HEK293 (cell line): ENCODE measurements around the gene GCC2.
A peak's percentile ranks its signal among the peaks of the same experiment; 100 is the strongest.

Source experiments
- CTCF ChIA-PET: fragments of 350-600 bp; formaldehyde crosslinking; extraction: SDS; loops from one replicate; lab custom pipeline; 2021; ENCODE audit warnings: antibody characterized with exemption; lab: Yijun Ruan, JAX
- POLR2A ChIA-PET: fragments of 300-600 bp; formaldehyde crosslinking; extraction: SDS; loops from one replicate; lab custom pipeline; 2020; ENCODE audit warnings: antibody characterized with exemption, inconsistent platforms; lab: Yijun Ruan, JAX
- H3K27ac ChIP-seq: fragments of 200-500 bp; sonication (Bioruptor generic); 2 replicates; pipeline ENCODE4 v1.5.1; 2014; ENCODE audit warnings: low read depth, low read length, control low read depth, inconsistent platforms; ENCODE audit errors: extremely low read depth
- H3K36me3 ChIP-seq, 2 experiments: fragments of 200-500 bp in 1 of 2; sonication (Bioruptor generic) in 1 of 2; 1 replicate in 1 of 2; 2 replicates in 1 of 2; pipeline ENCODE4 v1.5.1; 2014 to 2017; ENCODE audit warnings: inconsistent platforms in 2 of 2, low read length in 2 of 2; ENCODE audit not compliant: control insufficient read depth in 2 of 2, insufficient read depth in 1 of 2
- H3K4me1 ChIP-seq: fragments of 200-500 bp; sonication (Bioruptor generic); 2 replicates; pipeline ENCODE4 v1.5.1; 2014; ENCODE audit warnings: mild to moderate bottlenecking, low read length, inconsistent platforms; ENCODE audit not compliant: control insufficient read depth, insufficient read depth
- H3K4me3 ChIP-seq: 2 replicates; pipeline ENCODE4 v1.5.1; 2011; ENCODE audit warnings: low read depth, mild to moderate bottlenecking, control low read depth, low read length, moderate library complexity
- H3K9me3 ChIP-seq: fragments of 200-500 bp; sonication (Bioruptor generic); 2 replicates; pipeline ENCODE4 v1.5.1; 2014; ENCODE audit warnings: low read depth, low read length, inconsistent platforms; ENCODE audit not compliant: control insufficient read depth, insufficient read depth
- BCL11A ChIP-seq: fragments of 450-650 bp; formaldehyde crosslinking; IDR thresholded peaks from 2 replicates; pipeline ENCODE4 v1.5.1; 2016; ENCODE audit warnings: low read depth, missing biosample characterization, missing genetic modification characterization
- GLI4 ChIP-seq: fragments of 450-650 bp; formaldehyde crosslinking; IDR thresholded peaks from 2 replicates; pipeline ENCODE4 v1.5.1; 2016; ENCODE audit warnings: missing biosample characterization, missing genetic modification characterization
- KLF16 ChIP-seq: fragments of 450-650 bp; formaldehyde crosslinking; IDR thresholded peaks from 2 replicates; pipeline ENCODE4 v1.5.1; 2017; ENCODE audit warnings: missing biosample characterization, missing genetic modification characterization
- KLF7 ChIP-seq: fragments of 450-650 bp; formaldehyde crosslinking; IDR thresholded peaks from 2 replicates; pipeline ENCODE4 v1.5.1; 2016; ENCODE audit warnings: missing biosample characterization, missing genetic modification characterization, borderline replicate concordance
- OVOL3 ChIP-seq: fragments of 450-650 bp; formaldehyde crosslinking; IDR thresholded peaks from 2 replicates; pipeline ENCODE4 v1.5.1; 2016; ENCODE audit warnings: missing biosample characterization, missing genetic modification characterization
- SP3 ChIP-seq: fragments of 450-650 bp; formaldehyde crosslinking; IDR thresholded peaks from 2 replicates; pipeline ENCODE4 v1.5.1; 2016; ENCODE audit warnings: missing biosample characterization, missing genetic modification characterization
- ZBTB17 ChIP-seq: fragments of 450-650 bp; formaldehyde crosslinking; IDR thresholded peaks from 2 replicates; pipeline ENCODE4 v1.5.1; 2016; ENCODE audit warnings: missing biosample characterization, missing genetic modification characterization
- ZEB2 ChIP-seq: fragments of 450-650 bp; formaldehyde crosslinking; IDR thresholded peaks from 2 replicates; pipeline ENCODE4 v1.5.1; 2016; ENCODE audit warnings: missing biosample characterization, missing genetic modification characterization
- ZFP41 ChIP-seq: fragments of 450-650 bp; formaldehyde crosslinking; IDR thresholded peaks from 2 replicates; pipeline ENCODE4 v1.5.1; 2016; ENCODE audit warnings: missing biosample characterization, missing genetic modification characterization, borderline replicate concordance
- ZNF132 ChIP-seq: fragments of 450-650 bp; formaldehyde crosslinking; IDR thresholded peaks from 2 replicates; pipeline ENCODE4 v1.5.1; 2017; ENCODE audit warnings: missing biosample characterization, missing genetic modification characterization, borderline replicate concordance
- ZNF157 ChIP-seq: fragments of 450-650 bp; formaldehyde crosslinking; IDR thresholded peaks from 2 replicates; pipeline ENCODE4 v1.5.1; 2016; ENCODE audit warnings: missing biosample characterization, missing genetic modification characterization
- ZNF223 ChIP-seq: fragments of 450-650 bp; formaldehyde crosslinking; IDR thresholded peaks from 2 replicates; pipeline ENCODE4 v1.5.1; 2016; ENCODE audit warnings: missing biosample characterization, missing genetic modification characterization
- ZNF24 ChIP-seq: fragments of 450-650 bp; formaldehyde crosslinking; IDR thresholded peaks from 2 replicates; pipeline ENCODE4 v1.5.1; 2016; ENCODE audit warnings: missing biosample characterization, missing genetic modification characterization
- ZNF350 ChIP-seq: fragments of 450-650 bp; formaldehyde crosslinking; IDR thresholded peaks from 2 replicates; pipeline ENCODE4 v1.5.0; 2017; ENCODE audit warnings: missing biosample characterization, mild to moderate bottlenecking, missing genetic modification characterization
- ZNF404 ChIP-seq: fragments of 450-650 bp; formaldehyde crosslinking; IDR thresholded peaks from 2 replicates; pipeline ENCODE4 v1.5.1; 2017; ENCODE audit warnings: missing biosample characterization, missing genetic modification characterization
- ZNF501 ChIP-seq: fragments of 450-650 bp; formaldehyde crosslinking; IDR thresholded peaks from 2 replicates; pipeline ENCODE4 v1.5.1; 2016; ENCODE audit warnings: missing biosample characterization, missing genetic modification characterization
- ZNF621 ChIP-seq: fragments of 450-650 bp; formaldehyde crosslinking; IDR thresholded peaks from 2 replicates; pipeline ENCODE4 v1.5.1; 2017; ENCODE audit warnings: missing biosample characterization, missing genetic modification characterization
- ZNF654 ChIP-seq: fragments of 450-650 bp; formaldehyde crosslinking; IDR thresholded peaks from 2 replicates; pipeline ENCODE4 v1.5.1; 2016; ENCODE audit warnings: low read depth, missing biosample characterization, missing genetic modification characterization
- ZNF677 ChIP-seq: fragments of 450-650 bp; IDR thresholded peaks from 2 replicates; pipeline ENCODE4 v1.5.0; 2018; ENCODE audit warnings: missing biosample characterization, mild to moderate bottlenecking, missing genetic modification characterization, moderate library complexity
- ZNF776 ChIP-seq: fragments of 450-650 bp; formaldehyde crosslinking; IDR thresholded peaks from 2 replicates; pipeline ENCODE4 v1.5.0; 2017; ENCODE audit warnings: missing biosample characterization, missing genetic modification characterization, borderline replicate concordance
- ZSCAN23 ChIP-seq: fragments of 450-650 bp; formaldehyde crosslinking; IDR thresholded peaks from 2 replicates; pipeline ENCODE4 v1.5.1; 2016; ENCODE audit warnings: missing biosample characterization, missing genetic modification characterization
- ZSCAN30 ChIP-seq: fragments of 450-650 bp; IDR thresholded peaks from 2 replicates; pipeline ENCODE4 v1.5.1; 2018; ENCODE audit warnings: missing biosample characterization, mild to moderate bottlenecking, missing genetic modification characterization, moderate library complexity
- TF ChIP-seq, protein P1 (sequence below): sonication (generic); formaldehyde crosslinking; IDR thresholded peaks from 2 replicates; pipeline ENCODE4 v1.8.1; 2022; ENCODE audit warnings: mild to moderate bottlenecking, moderate library complexity, missing genetic modification reagents
- TF ChIP-seq, protein P2 (sequence below): fragments of 450-650 bp; formaldehyde crosslinking; IDR thresholded peaks from 2 replicates; pipeline ENCODE4 v1.5.1; 2016; ENCODE audit warnings: missing biosample characterization, missing genetic modification characterization
- TF ChIP-seq, protein P3 (sequence below): fragments of 450-650 bp; formaldehyde crosslinking; IDR thresholded peaks from 2 replicates; pipeline ENCODE4 v1.5.1; 2016; ENCODE audit warnings: missing biosample characterization, missing genetic modification characterization
- TF ChIP-seq, protein P4 (sequence below): fragments of 450-650 bp; IDR thresholded peaks from 2 replicates; pipeline ENCODE4 v1.5.1; 2018; ENCODE audit warnings: missing biosample characterization, missing genetic modification characterization

Gene GCC2, protein sequence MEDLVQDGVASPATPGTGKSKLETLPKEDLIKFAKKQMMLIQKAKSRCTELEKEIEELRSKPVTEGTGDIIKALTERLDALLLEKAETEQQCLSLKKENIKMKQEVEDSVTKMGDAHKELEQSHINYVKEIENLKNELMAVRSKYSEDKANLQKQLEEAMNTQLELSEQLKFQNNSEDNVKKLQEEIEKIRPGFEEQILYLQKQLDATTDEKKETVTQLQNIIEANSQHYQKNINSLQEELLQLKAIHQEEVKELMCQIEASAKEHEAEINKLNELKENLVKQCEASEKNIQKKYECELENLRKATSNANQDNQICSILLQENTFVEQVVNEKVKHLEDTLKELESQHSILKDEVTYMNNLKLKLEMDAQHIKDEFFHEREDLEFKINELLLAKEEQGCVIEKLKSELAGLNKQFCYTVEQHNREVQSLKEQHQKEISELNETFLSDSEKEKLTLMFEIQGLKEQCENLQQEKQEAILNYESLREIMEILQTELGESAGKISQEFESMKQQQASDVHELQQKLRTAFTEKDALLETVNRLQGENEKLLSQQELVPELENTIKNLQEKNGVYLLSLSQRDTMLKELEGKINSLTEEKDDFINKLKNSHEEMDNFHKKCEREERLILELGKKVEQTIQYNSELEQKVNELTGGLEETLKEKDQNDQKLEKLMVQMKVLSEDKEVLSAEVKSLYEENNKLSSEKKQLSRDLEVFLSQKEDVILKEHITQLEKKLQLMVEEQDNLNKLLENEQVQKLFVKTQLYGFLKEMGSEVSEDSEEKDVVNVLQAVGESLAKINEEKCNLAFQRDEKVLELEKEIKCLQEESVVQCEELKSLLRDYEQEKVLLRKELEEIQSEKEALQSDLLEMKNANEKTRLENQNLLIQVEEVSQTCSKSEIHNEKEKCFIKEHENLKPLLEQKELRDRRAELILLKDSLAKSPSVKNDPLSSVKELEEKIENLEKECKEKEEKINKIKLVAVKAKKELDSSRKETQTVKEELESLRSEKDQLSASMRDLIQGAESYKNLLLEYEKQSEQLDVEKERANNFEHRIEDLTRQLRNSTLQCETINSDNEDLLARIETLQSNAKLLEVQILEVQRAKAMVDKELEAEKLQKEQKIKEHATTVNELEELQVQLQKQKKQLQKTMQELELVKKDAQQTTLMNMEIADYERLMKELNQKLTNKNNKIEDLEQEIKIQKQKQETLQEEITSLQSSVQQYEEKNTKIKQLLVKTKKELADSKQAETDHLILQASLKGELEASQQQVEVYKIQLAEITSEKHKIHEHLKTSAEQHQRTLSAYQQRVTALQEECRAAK (N-terminal part only)

DNA sequence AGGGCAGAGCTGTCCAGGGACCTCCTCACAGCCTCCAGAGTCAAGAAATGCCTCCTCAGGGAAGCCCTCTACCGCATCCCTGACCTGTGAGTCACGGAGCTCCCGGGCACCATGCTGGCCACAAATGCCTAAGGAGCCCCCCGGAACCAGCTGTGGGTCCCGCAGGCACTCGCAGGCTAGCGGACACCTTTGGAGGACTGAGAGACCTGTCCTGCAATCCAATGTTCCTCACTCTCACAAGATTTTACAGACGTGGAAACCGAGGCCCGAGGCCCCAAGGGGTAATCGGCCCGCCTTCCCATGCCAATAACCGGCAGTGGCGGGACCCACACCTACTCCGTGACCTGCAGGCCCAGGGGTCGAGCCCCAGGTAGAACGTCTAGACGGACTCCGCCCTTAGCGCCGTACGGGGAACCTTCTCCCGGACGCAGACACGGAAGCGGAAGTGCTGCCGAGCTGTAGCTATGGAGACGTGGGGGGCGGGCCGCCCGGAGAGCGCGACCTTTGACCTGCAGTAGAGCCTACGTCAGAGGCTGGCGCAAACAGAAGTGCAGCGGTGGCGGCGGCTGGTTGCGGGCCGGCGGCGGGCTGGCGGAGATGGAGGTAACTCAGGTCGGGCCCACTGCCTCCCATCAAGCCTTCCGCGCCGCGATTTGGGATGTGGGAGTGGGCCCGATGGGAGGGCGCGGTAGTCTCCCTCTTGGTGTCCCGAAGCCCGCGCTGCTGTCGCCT, at the start of gene GCC2:
Gene GCC2, plus strand, starts transcription at position 529 of the 732 bp plus-strand sequence. Its CDS starts 69 bp downstream, at position 598.
- Histone ChIP-seq H3K9me3 (no peaks in the 10 kb centered on the region), H3K36me3 (peaks cover 18 to 30% of the 10 kb centered on the region in 2 experiments), H3K4me3 (peak within 1 kb of the TSS; percentile 82), H3K27ac (peak within 1 kb of the TSS; percentile 57), H3K4me1 (peaks cover 4% of the 10 kb centered on the region; the same call in 1 of the 2 replicates)
- POLR2A ChIA-PET, result interaction anchor here (0.9 to 1.5 kb wide), 8 partner anchors 12 to 172 kb away, joined by 3 to 7 read pairs (median 4); partner anchors contain the start of gene LIMS1
- CTCF ChIA-PET, result interaction anchor here (0.6 to 1.3 kb wide), 2 partner anchors 47 to 52 kb away, joined by 3 to 5 read pairs; no protein-coding TSS in a partner anchor
- no peak for TF ChIP-seq ZNF132 (tag by site-specific recombination)
- TF ChIP-seq, protein P1, sequence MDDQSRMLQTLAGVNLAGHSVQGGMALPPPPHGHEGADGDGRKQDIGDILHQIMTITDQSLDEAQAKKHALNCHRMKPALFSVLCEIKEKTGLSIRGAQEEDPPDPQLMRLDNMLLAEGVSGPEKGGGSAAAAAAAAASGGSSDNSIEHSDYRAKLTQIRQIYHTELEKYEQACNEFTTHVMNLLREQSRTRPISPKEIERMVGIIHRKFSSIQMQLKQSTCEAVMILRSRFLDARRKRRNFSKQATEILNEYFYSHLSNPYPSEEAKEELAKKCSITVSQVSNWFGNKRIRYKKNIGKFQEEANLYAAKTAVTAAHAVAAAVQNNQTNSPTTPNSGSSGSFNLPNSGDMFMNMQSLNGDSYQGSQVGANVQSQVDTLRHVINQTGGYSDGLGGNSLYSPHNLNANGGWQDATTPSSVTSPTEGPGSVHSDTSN (CRISPR knock-in tag), result no peak
- peak; percentile 74 for TF ChIP-seq SP3 (tag by site-specific recombination)
- TF ChIP-seq ZNF501 (tag by site-specific recombination), result peak; percentile 81; the same call in 1 of the 2 replicates
- no peak for TF ChIP-seq ZNF776 (tag by site-specific recombination)
- no peak for TF ChIP-seq ZNF223
- TF ChIP-seq, protein P2, sequence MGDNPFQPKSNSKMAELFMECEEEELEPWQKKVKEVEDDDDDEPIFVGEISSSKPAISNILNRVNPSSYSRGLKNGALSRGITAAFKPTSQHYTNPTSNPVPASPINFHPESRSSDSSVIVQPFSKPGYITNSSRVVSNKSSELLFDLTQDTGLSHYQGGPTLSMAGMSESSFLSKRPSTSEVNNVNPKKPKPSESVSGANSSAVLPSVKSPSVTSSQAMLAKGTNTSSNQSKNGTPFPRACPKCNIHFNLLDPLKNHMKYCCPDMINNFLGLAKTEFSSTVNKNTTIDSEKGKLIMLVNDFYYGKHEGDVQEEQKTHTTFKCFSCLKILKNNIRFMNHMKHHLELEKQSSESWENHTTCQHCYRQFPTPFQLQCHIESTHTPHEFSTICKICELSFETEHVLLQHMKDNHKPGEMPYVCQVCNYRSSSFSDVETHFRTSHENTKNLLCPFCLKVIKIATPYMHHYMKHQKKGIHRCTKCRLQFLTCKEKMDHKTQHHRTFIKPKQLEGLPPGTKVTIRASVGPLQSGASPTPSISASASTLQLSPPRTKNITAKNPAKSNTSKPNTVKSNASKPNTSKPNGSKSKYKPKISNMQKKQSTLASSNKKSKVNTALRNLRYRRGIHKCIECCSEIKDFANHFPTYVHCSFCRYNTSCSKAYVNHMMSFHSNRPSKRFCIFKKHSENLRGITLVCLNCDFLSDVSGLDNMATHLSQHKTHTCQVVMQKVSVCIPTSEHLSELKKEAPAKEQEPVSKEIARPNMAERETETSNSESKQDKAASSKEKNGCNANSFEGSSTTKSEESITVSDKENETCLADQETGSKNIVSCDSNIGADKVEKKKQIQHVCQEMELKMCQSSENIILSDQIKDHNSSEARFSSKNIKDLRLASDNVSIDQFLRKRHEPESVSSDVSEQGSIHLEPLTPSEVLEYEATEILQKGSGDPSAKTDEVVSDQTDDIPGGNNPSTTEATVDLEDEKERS, result no peak
- TF ChIP-seq ZFP41, result no peak
- TF ChIP-seq ZNF677, result no peak
- TF ChIP-seq ZNF404 (tag by site-specific recombination), result no peak
- no peak for TF ChIP-seq ZNF157 (tag by site-specific recombination)
- TF ChIP-seq, protein P3, sequence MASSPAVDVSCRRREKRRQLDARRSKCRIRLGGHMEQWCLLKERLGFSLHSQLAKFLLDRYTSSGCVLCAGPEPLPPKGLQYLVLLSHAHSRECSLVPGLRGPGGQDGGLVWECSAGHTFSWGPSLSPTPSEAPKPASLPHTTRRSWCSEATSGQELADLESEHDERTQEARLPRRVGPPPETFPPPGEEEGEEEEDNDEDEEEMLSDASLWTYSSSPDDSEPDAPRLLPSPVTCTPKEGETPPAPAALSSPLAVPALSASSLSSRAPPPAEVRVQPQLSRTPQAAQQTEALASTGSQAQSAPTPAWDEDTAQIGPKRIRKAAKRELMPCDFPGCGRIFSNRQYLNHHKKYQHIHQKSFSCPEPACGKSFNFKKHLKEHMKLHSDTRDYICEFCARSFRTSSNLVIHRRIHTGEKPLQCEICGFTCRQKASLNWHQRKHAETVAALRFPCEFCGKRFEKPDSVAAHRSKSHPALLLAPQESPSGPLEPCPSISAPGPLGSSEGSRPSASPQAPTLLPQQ, result peak; percentile 82
- TF ChIP-seq ZNF654 (tag by site-specific recombination), result no peak
- TF ChIP-seq, protein P4, sequence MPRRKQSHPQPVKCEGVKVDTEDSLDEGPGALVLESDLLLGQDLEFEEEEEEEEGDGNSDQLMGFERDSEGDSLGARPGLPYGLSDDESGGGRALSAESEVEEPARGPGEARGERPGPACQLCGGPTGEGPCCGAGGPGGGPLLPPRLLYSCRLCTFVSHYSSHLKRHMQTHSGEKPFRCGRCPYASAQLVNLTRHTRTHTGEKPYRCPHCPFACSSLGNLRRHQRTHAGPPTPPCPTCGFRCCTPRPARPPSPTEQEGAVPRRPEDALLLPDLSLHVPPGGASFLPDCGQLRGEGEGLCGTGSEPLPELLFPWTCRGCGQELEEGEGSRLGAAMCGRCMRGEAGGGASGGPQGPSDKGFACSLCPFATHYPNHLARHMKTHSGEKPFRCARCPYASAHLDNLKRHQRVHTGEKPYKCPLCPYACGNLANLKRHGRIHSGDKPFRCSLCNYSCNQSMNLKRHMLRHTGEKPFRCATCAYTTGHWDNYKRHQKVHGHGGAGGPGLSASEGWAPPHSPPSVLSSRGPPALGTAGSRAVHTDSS, result no peak
- TF ChIP-seq BCL11A, result no peak; the same call in 1 of the 2 replicates
- TF ChIP-seq GLI4, result no peak
- TF ChIP-seq OVOL3 (tag by site-specific recombination), result no peak
- TF ChIP-seq ZSCAN30 (tag by site-specific recombination), result peak; percentile 5; the same call in 1 of the 2 replicates
- TF ChIP-seq ZNF621 (tag by site-specific recombination), result no peak
- TF ChIP-seq ZBTB17, result no peak
- peak; percentile 68 for TF ChIP-seq KLF16
- TF ChIP-seq ZSCAN23 (tag by site-specific recombination), result no peak
- TF ChIP-seq KLF7 (tag by site-specific recombination), result no peak; the same call in 1 of the 2 replicates
- TF ChIP-seq ZNF350 (tag by site-specific recombination), result no peak
- peak; percentile 50 for TF ChIP-seq ZEB2
- no peak for TF ChIP-seq ZNF24 (tag by site-specific recombination)
